Activated T-cell treated with anti-CD3 and anti-CD28 coated beads for 4 hours (primary cell): Measurements from ENCODE around the gene CHST10.
"Not testable (repeated sequence)": the region's sequence is repeated elsewhere in the genome, so short reads cannot be mapped to it uniquely, and the experiment has no call there.

Experiments used
- DNase-seq: peaks from one replicate; pipeline ENCODE4 v3.0.0-alpha.2; 2020

Gene CHST10

DNA sequence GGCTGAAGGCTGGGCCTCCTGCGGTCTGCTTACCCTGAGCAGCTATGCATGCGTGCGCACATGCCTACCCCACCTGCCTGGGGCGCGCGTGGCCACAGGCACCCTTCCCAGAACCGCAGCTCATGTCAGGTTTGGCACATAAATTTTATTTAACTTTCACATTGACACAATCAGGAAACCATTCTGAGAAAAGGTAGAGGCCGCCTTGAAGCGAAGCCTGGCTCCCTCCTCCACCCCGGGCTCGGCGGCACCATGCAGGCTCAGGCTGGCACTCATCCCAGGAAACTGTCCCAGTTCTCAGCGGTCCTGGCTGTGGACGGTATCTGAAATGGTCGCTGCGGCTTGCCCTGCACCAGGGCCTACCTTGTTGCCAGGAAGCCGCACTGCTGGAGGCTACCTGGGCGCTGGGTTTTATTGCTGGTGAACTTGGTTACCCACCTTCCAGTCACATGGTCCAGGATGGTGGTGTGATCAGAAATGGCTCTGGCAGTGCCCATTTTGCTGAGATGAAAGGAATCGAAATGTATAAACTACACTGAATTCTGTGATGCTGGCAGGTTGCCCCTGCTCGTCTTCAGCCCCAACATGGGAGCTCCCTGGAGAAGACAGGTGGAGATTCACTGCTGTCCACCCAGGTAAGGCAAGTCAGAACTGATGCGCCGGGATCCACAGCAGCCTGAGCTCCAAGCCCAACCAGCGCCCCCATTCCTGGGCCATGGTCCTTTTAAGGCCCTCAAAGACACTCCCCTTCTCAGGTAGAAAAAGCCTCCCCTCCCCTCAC, 25.5 kb downstream of the CHST10 start:
- DNase-seq, result no peak

GRCh38 chr2:100390001-100390940, 27.2 kb downstream of the CHST10 start:
- DNase-seq, result no peak

DNA sequence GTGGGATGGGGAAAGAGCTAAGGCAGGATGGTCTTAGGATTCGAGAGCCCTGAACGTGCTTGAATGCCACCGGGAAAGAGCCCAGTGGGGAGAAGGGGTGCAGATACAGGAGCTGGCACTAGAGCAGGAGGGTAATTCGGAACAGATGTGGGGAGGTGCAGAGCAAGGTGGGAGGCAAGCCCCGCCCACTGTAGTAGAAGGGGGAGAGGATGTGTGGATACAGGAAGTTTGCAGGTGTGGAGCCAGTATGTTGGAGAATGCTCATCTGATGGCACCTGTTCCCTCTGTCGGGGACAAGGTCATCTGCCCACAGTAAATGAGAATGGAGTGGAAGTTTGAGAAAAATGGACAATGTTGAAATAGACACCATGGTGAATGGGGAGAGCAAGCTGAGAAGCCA, 28.8 kb downstream of the CHST10 start:
- DNase-seq, result no peak

GRCh38 chr2:100383954-100384353, 33.5 kb downstream of the CHST10 start:
- DNase-seq, result no peak

DNA sequence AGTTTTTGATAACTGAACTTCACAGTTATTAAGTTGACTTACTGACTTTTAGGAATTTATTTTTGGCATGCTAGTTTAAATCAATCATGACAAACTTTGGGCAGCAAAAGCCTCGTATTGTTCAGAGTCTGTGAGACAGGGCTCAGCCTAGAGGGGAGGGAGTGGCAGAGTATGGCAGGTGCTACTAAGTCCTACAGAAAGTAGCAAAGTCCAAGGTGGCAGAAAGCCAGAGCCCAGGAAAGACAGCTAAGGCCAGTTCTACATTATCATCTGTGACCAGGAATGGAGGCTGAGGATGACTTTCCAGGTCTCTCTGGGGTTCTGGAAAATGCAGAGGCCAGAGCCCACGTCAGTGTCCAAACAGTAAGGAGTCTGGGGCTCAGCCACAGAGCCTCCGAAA, 34.2 kb downstream of the CHST10 start:
- DNase-seq, result no peak

GRCh38 chr2:100381240-100381639, 36.2 kb downstream of the CHST10 start:
- DNase-seq, result peak; percentile 67

DNA sequence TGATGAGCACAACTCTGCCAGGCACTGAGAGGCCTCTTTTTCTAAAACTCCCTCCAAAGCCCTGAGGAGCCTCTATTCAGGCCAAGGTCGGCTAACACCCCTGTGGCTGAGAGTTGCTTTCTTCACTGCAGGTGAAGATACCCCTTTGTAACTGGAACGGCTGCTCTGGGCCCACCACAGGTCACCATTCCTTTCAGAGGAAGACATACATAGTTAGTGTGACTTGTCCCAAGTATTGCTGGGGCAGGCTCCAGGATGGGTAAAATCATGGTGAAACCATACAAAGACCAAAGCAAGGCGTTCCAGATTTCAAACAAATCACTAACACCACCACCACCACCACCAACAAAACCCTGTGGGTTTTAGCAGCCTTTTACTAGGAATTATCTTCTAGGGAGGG, 36.8 kb downstream of the CHST10 start:
- DNase-seq, result no peak

DNA sequence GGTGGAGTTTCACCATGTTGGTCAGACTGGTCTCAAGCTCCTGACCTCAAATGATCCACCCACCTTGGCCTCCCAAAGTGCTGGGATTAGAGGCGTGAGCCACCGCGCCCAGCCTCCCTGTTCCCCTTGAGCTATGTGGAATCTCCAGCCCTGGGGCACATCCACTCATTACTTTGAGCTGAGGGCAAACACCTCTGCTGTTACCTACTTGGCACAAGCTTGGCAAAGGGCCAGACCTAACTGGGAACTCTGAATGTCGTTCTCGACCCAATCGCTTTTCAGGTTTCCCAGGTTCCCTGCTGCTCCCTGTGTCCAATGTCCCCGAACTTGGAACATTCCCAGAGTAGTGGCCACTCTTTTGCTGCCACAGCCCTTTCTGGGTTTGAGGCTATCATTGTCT, 40.6 kb downstream of the CHST10 start:
- no peak for DNase-seq

DNA sequence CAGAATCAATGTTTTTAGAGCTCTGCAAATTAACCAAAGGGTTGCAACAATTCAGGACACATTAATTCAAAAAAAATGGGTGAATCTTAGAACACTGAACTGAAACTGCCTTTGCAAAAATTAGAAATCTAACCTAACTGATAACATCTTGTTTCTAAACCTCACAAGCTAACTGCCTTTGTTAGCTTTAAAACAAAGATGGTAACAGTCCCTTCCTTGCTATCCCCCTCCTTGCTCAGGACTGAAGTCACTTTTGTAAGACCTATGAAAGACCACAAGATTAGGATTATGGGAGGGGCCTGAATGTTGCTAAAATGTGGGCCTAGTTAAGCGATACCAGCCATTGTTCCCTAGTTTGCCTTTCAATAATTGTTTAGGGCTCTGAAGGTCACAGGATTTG, 50.3 kb downstream of the CHST10 start:
- no peak for DNase-seq

DNA sequence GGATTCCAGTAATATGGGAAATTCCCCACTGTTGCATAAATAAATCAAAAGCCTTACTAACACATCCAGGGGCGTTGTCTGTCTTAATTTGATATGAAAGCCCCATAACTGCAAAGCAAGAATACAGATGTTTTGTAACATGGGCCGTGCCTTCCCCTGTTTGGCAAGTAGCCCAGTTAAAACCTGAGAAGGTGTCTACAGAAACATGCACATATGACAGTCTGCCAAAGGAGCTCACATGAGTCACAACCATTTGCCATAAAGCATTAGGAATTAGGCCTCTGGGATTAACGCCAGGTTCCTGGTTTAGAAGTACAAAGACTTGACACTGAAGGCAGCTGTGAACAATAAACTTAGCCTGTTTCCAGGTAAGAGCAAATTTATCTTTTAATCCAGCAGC, 52.0 kb downstream of the CHST10 start:
- no peak for DNase-seq

GRCh38 chr2:100362269-100362668, 55.2 kb downstream of the CHST10 start:
- DNase-seq, result not testable (repeated sequence)

DNA sequence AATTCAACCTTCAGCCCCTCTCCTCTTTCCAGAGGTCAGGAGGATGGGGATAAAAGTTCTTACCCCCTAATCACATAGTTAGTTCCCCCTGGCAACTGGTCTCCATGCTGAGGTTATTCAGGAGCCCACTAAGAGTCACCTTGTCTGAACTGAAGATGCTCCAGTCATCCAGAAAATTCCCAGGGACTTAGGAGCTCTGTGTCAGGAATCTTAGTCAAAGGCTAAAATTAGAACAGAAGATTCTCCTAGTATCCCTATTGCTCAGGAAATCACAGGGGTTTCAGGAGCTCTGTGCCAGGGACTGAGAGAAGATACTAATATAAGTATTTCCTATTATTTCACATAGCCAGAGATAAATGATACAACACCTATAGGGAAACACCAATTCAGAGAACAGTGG, 57.9 kb downstream of the CHST10 start:
- DNase-seq, result no peak

- DNase-seq, result no peak
Observed at GRCh38 chr2:100358554-100358953, 58.9 kb downstream of the CHST10 start.

DNA sequence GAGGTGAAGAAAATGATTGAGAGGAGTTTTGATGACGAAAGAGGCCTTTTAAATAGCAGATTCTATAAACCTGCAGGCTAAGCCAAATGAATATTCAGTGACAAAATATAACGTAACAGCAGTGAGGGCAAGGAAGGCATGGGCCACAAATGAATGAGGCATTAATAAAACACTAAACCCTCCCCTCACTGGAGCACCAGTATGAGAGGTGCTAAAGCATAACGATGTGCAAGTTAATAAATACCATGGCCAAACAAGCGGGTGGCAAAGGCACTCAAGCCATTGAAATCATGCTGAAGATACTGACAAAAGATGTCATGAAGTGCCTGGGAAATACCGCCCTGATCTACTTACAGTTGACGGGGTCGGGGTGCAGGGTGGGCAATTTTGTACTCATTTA, 64.9 kb downstream of the CHST10 start:
- no peak for DNase-seq

- no peak for DNase-seq
Observed at GRCh38 chr2:100350661-100351185, 66.7 kb downstream of the CHST10 start.

GRCh38 chr2:100345144-100345543, 72.3 kb downstream of the CHST10 start:
- DNase-seq, result not testable (repeated sequence)

- no peak for DNase-seq
Observed at GRCh38 chr2:100344433-100344832, 73.0 kb downstream of the CHST10 start.

- DNase-seq, result not testable (repeated sequence)
Observed at GRCh38 chr2:100342466-100342865, 75.0 kb downstream of the CHST10 start.
